ENCODE results near the gene SMPD3. TPM values are rescaled to one million over a fixed set of nuclear protein-coding genes. Genes with fewer than 3 reads are reported as not detected.

SMPD3 gene
- total RNA-seq, 1 experiment from 2014 or later, result 0.77 TPM

GRCh38 chr16:68459457-68459856 is 11.1 kb upstream of the SMPD3 start:
- no peaks in the 10 kb centered on the region for H3K9me3 ChIP-seq (ENCODE audit: control insufficient read depth, insufficient read depth, low read depth, low read length)
- no peak for TF ChIP-seq REST (IDR thresholded peaks at IDR 0.05; ENCODE audit: insufficient read depth in 1 of 2, low read depth in 2 of 2, low read length in 1 of 2)
- no peak for TF ChIP-seq POLR2AphosphoS5 (IDR thresholded peaks at IDR 0.05; ENCODE audit: low read depth, low read length)
- TF ChIP-seq TCF7L2 (IDR thresholded peaks at IDR 0.05; ENCODE audit: low read depth, low read length), result no peak
- TF ChIP-seq CTCF (IDR thresholded peaks at IDR 0.05), result no peak
- no peak for TF ChIP-seq SIN3A (IDR thresholded peaks at IDR 0.05; ENCODE audit: borderline replicate concordance, insufficient read depth, low read depth, low read length)
- DNase-seq (ENCODE audit: low read depth, low spot score) (no peak), ATAC-seq (no peak)
- intact Hi-C loops (cut with micrococcal nuclease; ENCODE audit: unreplicated experiment) (no loop called here), in situ Hi-C loops (cut with HindIII; ENCODE audit: low pct_unique_long_range_greater_than_20kb, low sequenced_read_pairs) (no loop called here)
- no peak overlapping the region for H3K27ac ChIP-seq (ENCODE audit: low read length)
- CTCF ChIA-PET, result no interaction called here
- H3K4me3 ChIP-seq (ENCODE audit: low read depth in 2 of 2, low read length in 2 of 2), result no peak overlapping the region
- H3K27me3 ChIP-seq (ENCODE audit: control insufficient read depth, insufficient read depth, low read length), result no peaks in the 10 kb centered on the region; the same call in 1 of the 2 replicates
- no TSS peak for BruUV-seq (replicated peaks)
- H3K36me3 ChIP-seq (ENCODE audit: control insufficient read depth, insufficient read depth, low read length), result no peaks in the 10 kb centered on the region
- POLR2A ChIA-PET, result no interaction called here
- H3K4me1 ChIP-seq (ENCODE audit: control insufficient read depth, insufficient read depth, low read length), result no peaks in the 10 kb centered on the region

- intact Hi-C loops (cut with micrococcal nuclease; ENCODE audit: unreplicated experiment), result no loop called here
- ChIA-PET POLR2A (no interaction called here), CTCF (no interaction called here)
- TF ChIP-seq REST (IDR thresholded peaks at IDR 0.05; ENCODE audit: insufficient read depth in 1 of 2, low read depth in 2 of 2, low read length in 1 of 2), result no peak
- no peak for TF ChIP-seq POLR2AphosphoS5 (IDR thresholded peaks at IDR 0.05; ENCODE audit: low read depth, low read length)
- no peak for TF ChIP-seq TCF7L2 (IDR thresholded peaks at IDR 0.05; ENCODE audit: low read depth, low read length)
- no peak for TF ChIP-seq SIN3A (IDR thresholded peaks at IDR 0.05; ENCODE audit: borderline replicate concordance, insufficient read depth, low read depth, low read length)
- TF ChIP-seq CTCF (IDR thresholded peaks at IDR 0.05), result no peak
- in situ Hi-C loops (cut with HindIII; ENCODE audit: low pct_unique_long_range_greater_than_20kb, low sequenced_read_pairs), result no loop called here
- H3K4me3 ChIP-seq (ENCODE audit: low read depth in 2 of 2, low read length in 2 of 2), result no peak overlapping the region
- H3K9me3 ChIP-seq (ENCODE audit: control insufficient read depth, insufficient read depth, low read depth, low read length), result no peaks in the 10 kb centered on the region
- no TSS peak for BruUV-seq (replicated peaks)
- DNase-seq (ENCODE audit: low read depth, low spot score), result no peak
- no peak for ATAC-seq
- H3K36me3 ChIP-seq (ENCODE audit: control insufficient read depth, insufficient read depth, low read length), result no peaks in the 10 kb centered on the region
- no peaks in the 10 kb centered on the region; the same call in 1 of the 2 replicates for H3K27me3 ChIP-seq (ENCODE audit: control insufficient read depth, insufficient read depth, low read length)
- H3K27ac ChIP-seq (ENCODE audit: low read length), result no peak overlapping the region
- no peaks in the 10 kb centered on the region for H3K4me1 ChIP-seq (ENCODE audit: control insufficient read depth, insufficient read depth, low read length)
Observed at GRCh38 chr16:68458551-68458950, 10.2 kb upstream of the SMPD3 start.
